Erythroblast (primary cell): ENCODE data around the gene PDE4C.

Source experiments
- DNase-seq, 2 experiments: peaks; one replicate each; lab custom pipeline; 2025; lab: John Stamatoyannopoulos, UW
- GATA1 ChIP-seq: IDR thresholded peaks from 2 replicates; pipeline ENCODE4 v1.6.1; 2011; ENCODE audit warnings: low read depth, mild to moderate bottlenecking, control low read depth, low read length, moderate library complexity
- POLR2A ChIP-seq: IDR thresholded peaks from 2 replicates; pipeline ENCODE4 v1.6.1; 2011; ENCODE audit warnings: mild to moderate bottlenecking, low read length

PDE4C gene

GRCh38 chr19:18245297-18245696 lies 19.1 kb upstream of the PDE4C start:
- no peak for DNase-seq
- TF ChIP-seq POLR2A (no peak), GATA1 (no peak)

- no peak for TF ChIP-seq POLR2A
- no peak for TF ChIP-seq GATA1
- DNase-seq: no peak
Measured at GRCh38 chr19:18239303-18239702, 13.1 kb upstream of the PDE4C start.

GRCh38 chr19:18234194-18234593 lies 8.0 kb upstream of the PDE4C start:
- no peak for DNase-seq
- TF ChIP-seq GATA1: no peak
- no peak for TF ChIP-seq POLR2A

- DNase-seq: peak; percentile 67 to 76
- TF ChIP-seq GATA1 (no peak), POLR2A (no peak)
Measured at GRCh38 chr19:18233224-18233825, 7.1 kb upstream of the PDE4C start.

- no peak for TF ChIP-seq POLR2A
- no peak for TF ChIP-seq GATA1
- no peak for DNase-seq
Measured at GRCh38 chr19:18232540-18233223, 6.4 kb upstream of the PDE4C start.

GRCh38 chr19:18231775-18232174 lies 5.5 kb upstream of the PDE4C start:
- DNase-seq: no peak
- TF ChIP-seq POLR2A (no peak), GATA1 (no peak)

- TF ChIP-seq GATA1 (no peak), POLR2A (no peak)
- no peak for DNase-seq
Measured at GRCh38 chr19:18230941-18231734, 4.9 kb upstream of the PDE4C start.

- TF ChIP-seq POLR2A (no peak), GATA1 (no peak)
- no peak for DNase-seq
Measured at GRCh38 chr19:18229915-18230314, 3.7 kb upstream of the PDE4C start.

GRCh38 chr19:18229474-18229873 lies 3.2 kb upstream of the PDE4C start:
- no peak for TF ChIP-seq POLR2A
- TF ChIP-seq GATA1: no peak
- no peak for DNase-seq

GRCh38 chr19:18227781-18228271 lies 1.6 kb upstream of the PDE4C start:
- TF ChIP-seq POLR2A (no peak), GATA1 (no peak)
- DNase-seq: no peak

- no peak for DNase-seq
- TF ChIP-seq POLR2A (no peak), GATA1 (no peak)
Measured at GRCh38 chr19:18226956-18227780, 930 bp upstream of the PDE4C start.

GRCh38 chr19:18225355-18225701 lies 910 bp downstream of the PDE4C start:
- no peak for DNase-seq
- TF ChIP-seq GATA1 (no peak), POLR2A (no peak)
